Ovary (tissue), 9 donors: Measurements from ENCODE around the gene PCDHAC2. TPM values are rescaled to one million over a fixed set of nuclear protein-coding genes. Genes with fewer than 3 reads are reported as not detected.

Experiments
- DNase-seq, 5 donors: peaks; one replicate each; pipeline ENCODE4 v3.0.0-alpha.2; 2019 to 2020
- H3K27ac ChIP-seq, 2 donors: fragments of 200-600 bp; one replicate each; pipeline versions ENCODE4 v1.5.1 to v1.8.0; 2019 to 2022
- H3K27me3 ChIP-seq: fragments of 200-600 bp; one replicate; pipeline ENCODE4 v1.8.0; 2022
- H3K36me3 ChIP-seq: fragments of 200-600 bp; sonication (generic); one replicate; pipeline ENCODE4 v1.5.1; 2019
- H3K4me1 ChIP-seq: one replicate; pipeline ENCODE4 v1.8.1; 2013; ENCODE audit warnings: mild to moderate bottlenecking, moderate library complexity; ENCODE audit not compliant: insufficient read depth
- H3K4me3 ChIP-seq: fragments of 200-600 bp; sonication (generic); one replicate; pipeline ENCODE4 v1.5.1; 2017
- H3K9me3 ChIP-seq, 2 donors: fragments of 200-600 bp in 1 of 2; sonication (generic) in 1 of 2; one replicate each; pipeline versions ENCODE4 v1.5.1 to v1.8.1; 2013 to 2019; ENCODE audit warnings: mild to moderate bottlenecking in 1 of 2, moderate library complexity in 1 of 2
- CTCF ChIP-seq, 3 donors: fragments of 450-650 bp in 2 of 3; fragments of 200-600 bp in 1 of 3; IDR thresholded peaks; one replicate each; pipeline versions ENCODE4 v1.5.1 to v1.8.0; 2016 to 2022; ENCODE audit warnings: antibody characterized with exemption in 3 of 3, mild to moderate bottlenecking in 1 of 3
- EP300 ChIP-seq: sonication (generic); formaldehyde crosslinking; IDR thresholded peaks from one replicate; pipeline ENCODE4 v1.6.1; 2017; ENCODE audit warnings: antibody characterized with exemption
- POLR2A ChIP-seq: fragments of 450-650 bp; IDR thresholded peaks from one replicate; pipeline ENCODE4 v1.6.1; 2017; ENCODE audit warnings: antibody characterized with exemption, mild to moderate bottlenecking, moderate library complexity
- WGBS, 3 donors: extraction: QIAGEN DNeasy Blood & Tissue Kit in 1 of 3; methylation state at CpG; one replicate each; pipeline versions ENCODE4 v1.1.5 to v1.1.7; 2013 to 2017; 5-methylcytosine and 5-hydroxymethylcytosine counted together
- intact Hi-C, 4 donors: fragments of 100-400 bp; cut with DNase I; formaldehyde crosslinking; loops; one replicate each; pipeline versions ENCODE4 v1.11.0 to v1.15.1; 2022 to 2023
- polyA plus RNA-seq, 2 donors: library from polyadenylated mRNA; stranded (reverse); fragments of 200-250 nt in 1 of 2; fragments of 350-450 nt in 1 of 2; fragmentation: Illumina TruSeq in 1 of 2; extraction: RNeasy Lipid Tissue Mini Kit (QIAGEN cat#74804) in 1 of 2; gene quantifications; one replicate each; pipeline ENCODE4 v1.2.3, GENCODE V29; 2013 to 2014
- total RNA-seq, 7 donors: library from RNA; depleted of rRNA in 2 of 7; stranded (reverse); fragments of >200 nt in 2 of 7; fragmentation: NEBNext Ultra II Directional in 3 of 7; extraction: Animal tissue kit (Norgen Biotek cat#: 25700) in 3 of 7; gene quantifications; one replicate each; pipeline versions ENCODE4 v1.1.0 to v1.2.4, GENCODE V29; 2016 to 2023
- donor health status: DM: no; HTN: no; CAD: no; lungs with moderate emphysema.
- donor health status: DM: no; HTN: no; CAD: no.
- donor health status: Bipolar disorder and iron deficiency.
- donor health status: DM: yes; HTN: yes; CAD: no.
- donor health status: DM: no; HTN: no; CAD: no.
- donor health status: DM: yes; HTN: yes; CAD: no.

The PCDHAC2 gene
- total and polyA plus RNA-seq, 9 donors: 0.06 to 2.1 (median 0.72) TPM

- Histone ChIP-seq H3K9me3 (no peaks in the 10 kb centered on the region), H3K4me3 (no peak overlapping the region), H3K27ac (no peak overlapping the region), H3K27me3 (no peaks in the 10 kb centered on the region), H3K4me1 (no peaks in the 10 kb centered on the region), H3K36me3 (no peaks in the 10 kb centered on the region)
- TF ChIP-seq EP300: no peak
- WGBS, 3 donors: 20 to 39% (median 27%) methylated on average over 2 of the region's 2 CpGs
- DNase-seq: no peak
- intact Hi-C loops: no loop called here
Observed at GRCh38 chr5:140978260-140978659, 12.0 kb downstream of the PCDHAC2 start.

- H3K9me3 ChIP-seq: no peaks in the 10 kb centered on the region
- H3K4me1 ChIP-seq: no peaks in the 10 kb centered on the region
- intact Hi-C loops: no loop called here
- no peaks in the 10 kb centered on the region for H3K36me3 ChIP-seq
- H3K27ac ChIP-seq: no peak overlapping the region
- DNase-seq: no peak
- no peaks in the 10 kb centered on the region for H3K27me3 ChIP-seq
- H3K4me3 ChIP-seq: no peak overlapping the region
- TF ChIP-seq POLR2A: no peak
- WGBS, 3 donors: 91 to 100% (median 95%) methylated on average over 1 of the region's 1 CpG
Observed at GRCh38 chr5:140978983-140979382, 12.7 kb downstream of the PCDHAC2 start.

GRCh38 chr5:140982083-140982716, 15.9 kb downstream of the PCDHAC2 start:
- H3K36me3 ChIP-seq: no peaks in the 10 kb centered on the region
- H3K4me1 ChIP-seq: no peaks in the 10 kb centered on the region
- TF ChIP-seq EP300 (no peak), CTCF (IDR thresholded peaks at IDR 0.05) (no peak), POLR2A (no peak)
- DNase-seq: no peak
- no peaks in the 10 kb centered on the region for H3K27me3 ChIP-seq
- WGBS, 3 donors: 68 to 72% (median 71%) methylated on average over 5 of the region's 5 CpGs
- no peak overlapping the region for H3K4me3 ChIP-seq
- no peaks in the 10 kb centered on the region for H3K9me3 ChIP-seq
- no peak overlapping the region for H3K27ac ChIP-seq
- intact Hi-C loops: no loop called here

GRCh38 chr5:140986117-140986521, 19.8 kb downstream of the PCDHAC2 start:
- 6 to 9% (median 8%) methylated on average over 3 of the region's 3 CpGs for WGBS, 3 donors
- DNase-seq: no peak
- TF ChIP-seq CTCF (IDR thresholded peaks at IDR 0.05) (no peak), POLR2A (no peak), EP300 (no peak)
- Histone ChIP-seq H3K4me1 (no peaks in the 10 kb centered on the region), H3K9me3 (no peaks in the 10 kb centered on the region), H3K4me3 (no peak overlapping the region), H3K27me3 (no peaks in the 10 kb centered on the region), H3K36me3 (no peaks in the 10 kb centered on the region), H3K27ac (no peak overlapping the region)
- intact Hi-C loops: no loop called here

- Histone ChIP-seq H3K27ac (no peak overlapping the region), H3K9me3 (no peaks in the 10 kb centered on the region), H3K4me1 (no peaks in the 10 kb centered on the region), H3K27me3 (no peaks in the 10 kb centered on the region), H3K36me3 (no peaks in the 10 kb centered on the region), H3K4me3 (no peak overlapping the region)
- intact Hi-C loops: no loop called here
- WGBS, 3 donors: 50 to 61% (median 57%) methylated on average over 5 of the region's 5 CpGs
- TF ChIP-seq POLR2A (no peak), EP300 (no peak), CTCF (IDR thresholded peaks at IDR 0.05) (no peak)
- no peak for DNase-seq
Observed at GRCh38 chr5:140988100-140988499, 21.8 kb downstream of the PCDHAC2 start.
